IPS-NIHi7 (cell line): Measurements from ENCODE around the gene CHIC1.
"Not testable (repeated sequence)": the region's sequence is repeated elsewhere in the genome, so short reads cannot be mapped to it uniquely, and the experiment has no call there.

ENCODE experiments used
- DNase-seq: peaks from one replicate; pipeline ENCODE4 v3.0.0; 2012; ENCODE audit warnings: mixed read lengths; ENCODE audit errors: extremely low spot score

Gene CHIC1

GRCh38 chrX:73562984-73563737 lies at the start of gene CHIC1:
Gene CHIC1 (plus strand): TSS chrX:73563197. CDS start chrX:73563285, 88 bp downstream.
- peak; percentile 78 for DNase-seq

GRCh38 chrX:73522823-73523222 lies 40.2 kb upstream of the CHIC1 start:
- not testable (repeated sequence) for DNase-seq

GRCh38 chrX:73524906-73525305 lies 38.1 kb upstream of the CHIC1 start:
- DNase-seq, result no peak

- DNase-seq, result peak; percentile 43
These were observed 36.9 kb upstream of the CHIC1 start for GRCh38 chrX:73525928-73526690.

GRCh38 chrX:73531655-73532054 lies 31.3 kb upstream of the CHIC1 start:
- not testable (repeated sequence) for DNase-seq

GRCh38 chrX:73556159-73556558 lies 6.8 kb upstream of the CHIC1 start:
- DNase-seq, result no peak

- DNase-seq, result no peak
These were observed 1.2 kb upstream of the CHIC1 start for GRCh38 chrX:73561801-73562200.

GRCh38 chrX:73562458-73562857 lies 539 bp upstream of the CHIC1 start:
- no peak for DNase-seq

GRCh38 chrX:73563738-73564068 lies 706 bp downstream of the CHIC1 start:
- DNase-seq, result no peak

GRCh38 chrX:73577361-73577760 lies 14.4 kb downstream of the CHIC1 start:
- no peak for DNase-seq

- no peak for DNase-seq
These were observed 18.1 kb downstream of the CHIC1 start for GRCh38 chrX:73581002-73581628.

GRCh38 chrX:73597758-73598157 lies 34.8 kb downstream of the CHIC1 start:
- not testable (repeated sequence) for DNase-seq

- no peak for DNase-seq
These were observed 52.0 kb downstream of the CHIC1 start for GRCh38 chrX:73615022-73615421.

- not testable (repeated sequence) for DNase-seq
These were observed 78.7 kb downstream of the CHIC1 start for GRCh38 chrX:73641669-73642068.

- DNase-seq, result no peak
These were observed 84.2 kb downstream of the CHIC1 start for GRCh38 chrX:73647212-73647611.

- no peak for DNase-seq
These were observed 84.8 kb downstream of the CHIC1 start for GRCh38 chrX:73647632-73648322.

- not testable (repeated sequence) for DNase-seq
These were observed 98.3 kb downstream of the CHIC1 start for GRCh38 chrX:73661322-73661721.

GRCh38 chrX:73668779-73669178 lies 105.8 kb downstream of the CHIC1 start:
- no peak for DNase-seq

- DNase-seq, result no peak
These were observed 118.4 kb downstream of the CHIC1 start for GRCh38 chrX:73681408-73681807.

GRCh38 chrX:73683236-73683859 lies 120.4 kb downstream of the CHIC1 start:
- DNase-seq, result no peak

- not testable (repeated sequence) for DNase-seq
These were observed 144.0 kb downstream of the CHIC1 start for GRCh38 chrX:73707014-73707413.

GRCh38 chrX:73728602-73729001 lies 165.6 kb downstream of the CHIC1 start:
- DNase-seq, result no peak
